Measurements from ENCODE around the gene LCN15.
"Not testable (repeated sequence)": the region's sequence is repeated elsewhere in the genome, so short reads cannot be mapped to it uniquely, and the experiment has no call there.

LCN15 gene

DNA sequence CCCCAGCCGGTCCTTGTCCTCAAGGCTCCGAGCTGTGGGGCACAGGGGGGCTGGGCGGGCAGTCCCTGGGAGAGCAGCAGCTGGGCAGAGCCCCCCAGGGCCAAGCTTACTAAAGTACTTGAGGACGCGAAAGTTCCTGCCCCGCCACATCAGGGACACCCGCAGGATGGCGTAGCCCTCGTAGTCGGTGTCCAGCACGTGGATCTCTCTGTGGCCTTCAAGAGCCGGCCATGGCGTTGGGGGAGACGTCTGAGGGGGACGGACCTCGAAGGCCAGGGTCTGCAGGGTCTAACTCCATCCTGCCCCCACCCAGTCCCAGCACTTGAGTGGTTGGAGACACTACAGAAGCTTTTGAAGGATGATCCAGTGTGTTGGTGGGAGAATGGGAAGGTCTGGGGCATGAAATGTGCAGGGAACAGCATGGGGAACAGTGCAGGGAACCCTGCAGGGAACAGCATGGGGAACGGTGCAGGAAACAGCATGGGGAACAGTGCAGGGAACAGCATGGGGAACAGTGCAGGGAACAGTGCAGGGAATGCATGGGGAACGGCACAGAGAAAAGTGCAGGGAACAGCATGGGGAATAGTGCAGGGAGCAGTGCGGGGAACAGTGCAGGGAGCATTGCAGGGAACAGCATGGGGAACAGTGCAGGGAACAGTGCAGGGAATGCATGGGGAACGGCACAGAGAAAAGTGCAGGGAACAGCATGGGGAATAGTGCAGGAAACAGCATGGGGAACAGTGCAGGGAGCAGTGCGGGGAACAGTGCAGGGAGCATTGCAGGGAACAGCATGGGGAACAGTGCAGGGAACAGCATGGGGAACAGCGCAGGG, 8.8 kb downstream of the LCN15 start:
- not testable (repeated sequence) for DNase-seq (ENCODE audit: low spot score)

DNA sequence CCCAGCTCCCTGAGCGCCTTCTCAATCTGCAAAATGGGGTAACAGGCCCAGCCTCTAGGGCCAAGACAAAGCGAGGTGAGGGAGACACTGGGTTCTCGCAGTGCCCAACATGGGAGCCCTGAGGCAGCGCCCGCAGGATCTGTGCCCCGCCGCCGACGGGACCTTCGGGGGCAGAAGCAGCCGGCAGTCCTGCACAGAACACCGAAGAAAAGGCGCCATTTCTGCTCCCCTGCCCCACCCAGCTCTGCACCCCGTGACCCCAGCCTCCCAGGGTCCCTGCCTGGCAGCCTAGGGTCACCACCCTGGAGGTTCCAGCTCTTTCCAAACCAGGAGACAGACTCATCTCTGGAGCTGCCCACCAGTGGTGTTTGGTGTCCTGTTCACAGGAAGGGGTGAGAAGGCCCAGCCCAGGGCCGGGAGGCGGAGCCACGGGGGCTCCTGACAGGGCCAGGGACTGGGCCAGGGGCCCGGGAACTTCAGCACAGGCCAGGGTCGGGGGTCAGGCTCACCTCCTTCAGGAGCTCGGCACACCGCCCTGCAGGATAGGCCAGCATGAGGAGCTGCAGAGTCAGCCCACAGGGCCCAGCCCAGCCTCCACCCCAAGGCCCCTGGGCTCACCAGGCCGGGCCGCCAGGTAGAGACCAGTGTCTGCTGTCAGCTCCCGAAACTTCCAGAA, 9.6 kb downstream of the LCN15 start:
- DNase-seq (ENCODE audit: low spot score) = no peak

DNA sequence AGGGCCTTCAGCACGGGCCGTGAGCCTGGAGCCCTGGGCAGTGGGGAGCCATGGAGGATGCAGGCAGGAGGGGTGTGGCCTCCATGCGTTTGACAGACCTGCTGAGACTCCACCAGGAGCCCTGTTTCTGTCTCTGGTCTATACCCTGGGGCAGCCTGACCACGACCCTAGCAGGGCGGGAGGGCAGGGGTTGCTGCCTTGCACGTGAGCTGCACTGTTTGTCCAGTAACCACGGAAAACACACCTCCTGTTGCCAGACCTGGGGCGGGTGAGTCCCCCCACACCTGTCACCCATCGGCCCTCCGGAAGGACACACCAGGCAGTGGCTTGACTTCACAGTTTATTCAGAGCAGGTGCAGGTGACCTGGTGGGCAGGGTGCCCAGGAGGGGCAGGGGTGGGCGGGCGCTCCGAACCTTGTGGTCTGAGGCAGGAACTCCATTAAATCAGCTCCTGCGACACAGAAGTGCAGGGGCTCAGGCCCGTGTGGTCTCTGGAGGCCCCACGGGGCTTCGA, 10.2 kb downstream of the LCN15 start:
- DNase-seq (ENCODE audit: low spot score) = no peak

DNA sequence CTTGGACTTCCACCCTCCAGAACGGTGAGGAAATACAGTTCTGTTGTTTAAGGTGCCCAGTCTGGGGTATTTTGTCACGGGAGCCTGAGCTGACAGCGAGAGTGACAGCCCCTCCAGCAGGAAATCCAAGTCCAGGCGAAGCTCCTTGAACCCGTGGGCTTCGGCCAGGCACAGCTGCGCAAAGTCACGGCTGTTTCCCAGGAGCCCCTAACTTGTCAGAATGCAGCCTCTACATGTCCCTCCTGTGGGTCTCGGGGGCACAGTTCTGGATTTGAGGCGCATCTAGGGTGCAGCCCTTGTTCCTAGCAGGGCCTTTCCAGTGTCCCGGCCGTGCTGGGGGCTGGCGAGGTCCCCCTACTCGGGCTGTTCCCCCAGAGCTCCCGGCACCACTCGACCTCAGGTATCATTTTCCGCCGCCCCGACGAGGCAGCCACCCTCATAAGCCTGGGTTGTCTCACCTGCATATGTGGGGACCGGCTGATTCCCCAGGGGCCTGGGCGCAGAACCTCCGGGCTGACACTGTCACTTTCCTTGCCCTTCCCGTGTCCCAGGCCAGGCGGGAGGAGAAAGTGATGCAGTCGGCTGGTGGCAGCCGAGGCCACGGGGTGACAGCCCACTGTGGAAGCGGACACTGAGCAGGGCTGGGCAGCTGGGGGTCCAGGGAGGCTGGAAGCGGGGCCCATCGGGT, 10.8 kb downstream of the LCN15 start:
- DNase-seq (ENCODE audit: low spot score) = no peak

DNA sequence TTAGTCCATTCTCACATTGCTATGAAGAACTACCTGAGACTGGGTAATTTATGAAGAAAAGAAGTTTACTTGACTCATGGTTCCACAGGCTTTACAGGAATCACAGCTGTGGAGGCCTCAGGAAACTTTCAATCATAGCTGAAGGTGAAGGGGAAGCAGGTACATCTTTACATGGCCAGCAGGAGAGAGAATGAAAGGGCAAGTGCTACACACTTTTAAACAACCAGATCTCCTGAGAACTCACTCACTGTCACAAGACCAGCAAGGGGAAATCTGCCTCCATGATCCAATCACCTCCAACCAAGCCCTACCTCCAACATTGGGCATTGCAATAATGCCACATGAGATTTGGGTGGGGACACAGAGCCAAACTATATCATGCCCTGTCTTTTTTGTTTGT, 12.5 kb downstream of the LCN15 start:
- DNase-seq (ENCODE audit: low spot score) = no peak

DNA sequence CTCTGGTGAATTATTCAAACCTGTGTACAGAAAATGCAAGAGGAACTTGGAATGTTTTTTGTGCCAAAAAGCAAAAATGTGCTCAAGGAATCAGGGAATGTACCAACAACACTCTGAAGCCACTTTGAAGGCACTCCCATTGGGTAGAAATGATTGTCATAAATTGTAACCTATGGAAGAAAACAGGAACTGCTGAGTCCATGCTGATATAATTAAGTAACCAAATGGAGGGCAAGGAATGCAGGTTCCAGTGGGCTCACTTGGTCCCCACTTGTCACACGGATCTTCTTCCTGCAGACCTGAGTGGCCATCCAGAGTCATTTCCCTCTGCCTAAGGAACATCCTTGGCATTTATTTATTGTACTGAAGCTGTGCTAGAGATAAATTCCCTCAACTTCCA, 13.1 kb downstream of the LCN15 start:
- DNase-seq (ENCODE audit: low spot score) = no peak

DNA sequence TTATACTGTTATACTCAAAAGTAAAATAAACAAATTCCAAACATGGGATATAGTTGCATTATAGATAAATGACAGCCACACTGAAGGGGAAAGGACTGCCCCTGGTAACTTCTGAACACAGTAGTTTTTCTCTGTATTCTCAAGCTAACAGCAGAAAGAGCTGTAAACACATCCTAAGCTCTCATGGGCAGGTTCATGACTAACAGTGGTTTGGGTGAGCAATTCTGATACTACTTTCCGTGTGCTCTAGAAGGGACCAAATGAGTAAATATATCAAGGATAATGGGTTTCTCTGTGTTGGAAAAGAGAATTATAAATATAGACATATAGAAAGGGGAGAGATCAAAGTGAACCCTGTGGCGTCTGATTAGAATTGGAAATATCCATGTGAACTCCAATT, 13.8 kb downstream of the LCN15 start:
- no peak for DNase-seq (ENCODE audit: low spot score)

DNA sequence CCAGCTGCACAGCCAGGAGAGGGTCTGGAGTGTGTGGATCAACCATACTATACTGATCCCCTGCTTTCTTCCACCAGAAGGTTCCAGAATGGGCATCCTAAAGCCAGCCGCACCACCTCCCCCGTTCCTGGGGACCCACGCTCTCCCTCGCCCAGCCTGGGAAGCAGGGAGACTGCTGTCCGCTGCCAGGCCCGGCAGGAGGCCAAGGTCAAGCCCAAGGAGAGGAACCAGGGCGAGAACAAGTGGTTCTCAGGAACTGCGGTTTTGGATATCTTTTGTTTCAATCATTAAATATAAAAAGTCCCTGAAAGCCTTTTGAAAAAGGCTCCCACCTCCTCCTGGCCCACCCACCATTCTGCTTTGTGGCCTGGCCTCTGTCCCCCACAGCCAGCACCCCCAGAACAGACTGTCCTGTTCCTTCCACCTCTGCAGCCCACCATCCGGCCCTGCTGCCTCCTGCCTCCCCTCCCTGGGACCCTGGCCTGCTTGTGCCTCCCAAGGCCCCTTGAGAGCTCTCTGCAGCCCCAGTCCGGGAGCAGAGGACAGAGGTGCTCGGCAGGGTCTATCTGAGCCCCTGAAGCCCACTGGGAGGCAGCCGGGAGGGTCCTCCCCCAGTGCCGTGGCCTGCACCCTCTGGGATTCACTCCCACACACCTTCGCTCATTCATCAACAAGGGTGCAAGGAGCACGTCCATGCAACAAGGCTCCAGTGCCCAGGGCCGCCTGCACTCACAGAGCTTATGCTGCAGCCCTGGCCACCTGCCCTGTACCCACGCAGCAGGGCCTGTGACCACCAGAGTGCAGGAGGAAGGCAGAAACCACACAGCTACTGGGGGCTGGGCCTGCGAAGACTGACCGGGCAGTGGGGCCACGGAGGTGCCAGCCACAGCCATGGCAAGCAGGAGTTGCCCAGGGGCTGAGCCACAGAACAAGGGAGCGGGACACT, 15.4 kb downstream of the LCN15 start:
- no peak for DNase-seq (ENCODE audit: low spot score)

DNA sequence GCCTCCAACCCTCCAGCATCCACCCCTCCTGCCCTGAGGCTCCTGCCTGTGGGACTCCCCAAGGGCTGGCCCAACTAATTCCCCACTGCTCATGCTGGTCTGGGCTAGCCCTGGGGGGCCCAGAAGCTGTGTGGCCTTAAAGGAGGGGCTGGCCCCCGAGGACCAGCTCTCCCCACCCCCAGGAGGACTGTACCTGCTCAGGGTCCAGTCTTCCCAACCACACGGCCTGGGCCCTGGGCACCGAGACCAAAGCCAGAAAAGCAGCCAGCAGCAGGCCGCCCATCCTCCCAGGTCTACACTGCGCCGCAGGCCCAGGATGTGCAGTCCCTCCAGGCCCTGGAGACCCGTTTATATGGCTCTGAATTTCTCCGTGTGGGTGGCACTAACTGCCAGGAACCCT, 16.1 kb downstream of the LCN15 start, which contains the start of gene LCN6:
Gene LCN6, minus strand, starts transcription at position 325 of the 400 bp plus-strand sequence. Its CDS starts 42 bp downstream, at position 283.
- no peak for DNase-seq (ENCODE audit: low spot score)

DNA sequence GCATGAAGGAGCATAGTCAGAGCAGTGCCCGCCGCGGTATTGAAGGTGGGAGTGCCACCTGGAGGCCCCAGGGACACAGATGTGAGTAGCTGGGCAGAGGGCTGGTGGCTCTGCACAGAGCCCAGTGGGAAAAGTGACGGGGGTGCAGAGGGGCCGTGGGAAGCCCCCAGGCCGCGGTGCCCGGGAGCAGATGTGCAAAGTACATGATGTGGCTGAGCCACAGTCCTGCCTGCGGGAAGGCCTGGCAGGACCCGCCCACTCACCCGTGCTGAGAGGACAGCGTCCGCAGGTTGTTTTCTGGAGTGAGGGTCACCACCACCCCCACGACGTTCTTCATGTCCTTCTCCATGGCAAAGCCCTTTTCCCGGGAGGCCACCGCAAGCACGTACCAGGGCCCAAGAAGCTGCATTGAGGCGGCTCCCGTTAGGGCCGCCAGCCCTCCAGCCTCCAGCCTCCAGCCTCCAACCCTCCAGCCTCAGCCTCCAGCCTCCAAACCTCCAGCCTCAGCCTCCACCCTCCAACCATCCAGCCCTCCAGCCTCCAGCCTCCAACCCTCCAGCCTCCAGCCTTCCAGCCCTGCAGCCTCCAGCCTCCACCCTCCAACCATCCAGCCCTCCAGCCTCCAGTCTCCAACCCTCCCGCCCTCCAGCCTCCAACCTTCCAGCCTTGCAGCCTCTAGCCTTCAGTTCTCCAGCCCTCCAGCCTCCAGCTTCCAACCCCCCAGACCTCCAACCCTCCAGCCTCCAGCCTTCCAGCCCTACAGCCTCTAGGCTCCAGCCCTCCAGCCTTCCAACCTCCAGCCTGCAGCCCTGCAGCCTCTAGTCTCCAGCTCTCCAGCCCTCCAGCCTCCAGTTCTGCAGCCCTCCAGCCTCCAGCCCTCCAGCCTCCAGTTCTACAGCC, 16.9 kb downstream of the LCN15 start:
- no peak for DNase-seq (ENCODE audit: low spot score)

DNA sequence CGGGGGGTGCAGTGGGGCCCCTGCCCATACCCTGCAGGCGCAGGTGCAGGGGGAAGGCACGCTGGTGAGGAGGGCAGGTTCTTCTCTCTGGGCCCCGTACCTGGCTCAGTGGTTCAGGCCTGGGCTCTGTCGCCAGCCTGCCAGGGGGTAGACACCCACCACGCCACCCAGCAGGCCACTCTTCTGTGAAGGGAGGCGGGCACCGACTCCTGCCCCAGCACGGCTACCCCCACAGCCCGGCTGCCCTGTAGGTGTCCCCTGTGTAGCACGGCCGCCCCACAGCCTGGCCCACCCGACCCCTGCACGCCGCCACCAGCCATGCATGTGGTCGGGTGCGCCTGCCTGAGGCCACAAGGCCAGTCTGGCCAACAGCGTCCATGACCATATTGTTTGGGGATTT, 17.7 kb downstream of the LCN15 start:
- no peak for DNase-seq (ENCODE audit: low spot score)

DNA sequence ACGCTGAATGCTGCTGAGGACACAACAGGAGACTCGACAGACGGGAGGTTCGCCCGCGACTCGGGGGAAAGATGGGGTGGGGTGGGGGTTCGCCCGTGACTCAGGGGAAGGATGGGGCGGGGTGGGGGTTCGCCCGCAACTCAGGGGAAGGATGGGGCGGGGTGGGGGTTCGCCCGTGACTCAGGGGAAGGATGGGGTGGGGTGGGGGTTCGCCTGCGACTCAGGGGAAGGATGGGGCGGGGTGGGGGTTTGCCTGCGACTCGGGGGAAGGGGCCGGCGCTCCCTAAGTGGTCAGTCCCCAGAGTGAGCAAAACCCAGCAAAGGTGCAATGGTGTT, 18.2 kb downstream of the LCN15 start:
- no peak for DNase-seq (ENCODE audit: low spot score)

DNA sequence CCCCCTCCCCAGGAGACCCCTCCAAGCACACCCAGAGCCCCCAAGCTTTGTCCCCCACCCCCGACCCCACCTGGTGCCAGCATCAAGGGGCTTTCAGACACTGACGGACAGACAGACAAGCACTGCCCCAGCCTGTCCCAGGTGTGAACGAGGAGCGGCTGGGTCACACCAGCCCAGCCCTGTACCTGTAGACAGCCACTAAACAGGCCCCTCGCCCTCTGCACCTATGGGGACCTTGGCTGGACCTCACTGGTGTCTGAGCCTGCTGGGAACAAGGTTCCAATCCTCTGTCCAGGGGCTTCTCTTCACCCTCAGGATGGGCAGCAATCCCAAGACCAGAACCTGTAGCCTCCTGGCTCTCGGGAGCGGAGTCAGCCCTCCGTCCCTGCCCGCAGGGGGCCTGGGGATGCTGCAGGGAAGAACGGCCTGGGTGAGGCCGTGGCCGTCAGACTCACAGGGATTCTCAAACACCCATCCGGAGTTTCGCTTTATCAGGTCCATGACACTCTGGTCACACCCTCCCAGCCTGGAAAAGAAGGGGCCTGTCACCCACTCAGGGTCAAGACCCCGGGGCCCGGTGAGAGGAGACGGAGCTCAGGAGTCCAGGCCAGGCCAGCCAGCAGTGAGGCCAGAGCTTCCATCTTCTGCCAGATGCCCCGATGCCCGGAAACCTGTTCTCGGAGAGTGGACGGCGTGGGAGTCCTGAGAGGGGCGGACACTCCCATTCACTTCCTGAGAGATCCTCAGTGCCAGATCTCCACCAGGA, 18.7 kb downstream of the LCN15 start:
- no peak for DNase-seq (ENCODE audit: low spot score)

DNA sequence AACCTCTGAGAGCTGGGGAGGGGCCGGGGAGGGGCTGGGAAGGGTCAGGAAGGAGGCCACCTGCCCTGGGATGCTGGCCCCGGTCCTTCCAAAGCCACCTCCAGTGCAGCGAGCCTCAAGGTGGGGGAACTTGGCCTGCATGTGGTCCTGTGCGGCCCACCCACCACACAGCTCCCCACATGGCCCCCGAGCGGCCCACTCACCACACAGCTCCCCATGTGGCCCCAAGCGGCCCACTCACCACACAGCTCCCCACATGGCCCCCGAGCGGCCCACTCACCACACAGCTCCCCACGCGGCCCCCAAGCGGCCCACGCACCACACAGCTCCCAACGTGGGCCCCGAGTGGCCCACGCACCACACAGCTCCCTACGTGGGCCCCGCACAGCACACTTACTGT, 19.5 kb downstream of the LCN15 start:
- no peak for DNase-seq (ENCODE audit: low spot score)

DNA sequence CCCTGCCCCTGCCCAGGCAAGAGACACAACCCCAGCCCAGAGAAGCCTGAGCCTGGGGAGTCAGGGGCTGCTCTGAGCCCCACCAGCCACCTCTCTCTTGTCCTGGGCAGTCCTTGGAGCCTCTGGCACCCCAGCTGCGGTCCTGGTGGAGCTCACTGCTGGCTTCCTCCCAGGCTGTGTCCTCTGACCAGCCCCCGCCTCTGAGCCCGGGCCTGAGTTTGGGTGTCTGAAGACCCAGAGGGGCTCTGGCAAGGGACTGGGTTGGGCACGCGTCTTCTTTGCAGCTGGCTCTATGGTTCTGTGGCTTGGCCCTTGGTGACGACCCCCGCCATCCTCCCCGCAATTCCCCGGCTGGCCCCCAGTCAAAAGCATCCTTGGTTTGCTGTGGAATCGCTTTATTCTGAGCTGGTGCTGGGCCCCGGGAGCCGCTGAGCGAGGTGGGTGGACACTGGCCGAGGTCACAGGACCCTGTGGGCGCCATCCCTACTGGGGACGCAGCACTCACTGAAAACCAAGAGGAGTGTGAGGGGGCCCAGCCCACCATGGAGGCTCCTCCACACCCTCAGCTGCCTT, 20.6 kb downstream of the LCN15 start:
- DNase-seq (ENCODE audit: low spot score) = no peak

DNA sequence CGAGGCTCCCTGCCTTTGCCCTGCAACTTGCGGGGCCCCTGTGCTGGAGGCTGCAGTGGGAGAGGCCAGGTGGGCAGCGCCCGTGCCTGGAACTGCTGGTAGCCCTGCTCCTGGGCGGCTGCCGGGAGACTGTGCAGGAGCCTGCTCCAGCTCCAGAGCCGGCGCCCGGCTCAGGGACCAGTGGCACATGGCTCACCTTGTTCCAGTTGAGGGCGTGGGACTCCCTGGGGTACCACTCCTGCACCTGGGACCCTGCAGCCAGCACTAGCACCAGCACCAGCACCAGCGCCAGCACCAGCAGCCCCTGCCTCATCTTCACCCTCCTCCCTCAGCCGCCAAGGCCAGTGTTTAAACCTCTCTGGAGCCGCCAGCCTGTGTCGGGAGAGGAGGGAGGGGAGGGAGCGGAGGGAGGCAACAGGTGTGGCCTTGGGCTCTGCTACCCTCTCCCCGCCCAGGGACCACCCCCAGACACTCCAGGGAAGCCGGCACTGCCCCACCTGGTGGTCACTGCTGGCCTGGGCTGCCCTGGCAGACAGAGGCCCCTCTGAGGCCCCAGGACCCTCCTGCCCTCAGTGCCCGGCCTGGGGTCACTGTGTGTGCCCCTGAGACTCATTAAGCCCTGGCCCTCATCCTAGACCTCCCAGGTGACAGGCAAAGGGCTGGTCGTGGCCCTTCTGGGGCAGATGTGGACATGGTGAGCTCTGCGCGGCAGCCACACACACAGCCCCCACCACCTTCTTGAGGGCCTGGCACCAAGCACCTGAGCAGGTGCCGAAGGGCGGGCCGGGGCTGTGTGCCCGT, 21.5 kb downstream of the LCN15 start, which contains the start of gene LCN10:
Gene LCN10, minus strand, starts transcription at position 350 of the 801 bp plus-strand sequence. Its CDS starts 37 bp downstream, at position 313.
- DNase-seq (ENCODE audit: low spot score) = no peak

DNA sequence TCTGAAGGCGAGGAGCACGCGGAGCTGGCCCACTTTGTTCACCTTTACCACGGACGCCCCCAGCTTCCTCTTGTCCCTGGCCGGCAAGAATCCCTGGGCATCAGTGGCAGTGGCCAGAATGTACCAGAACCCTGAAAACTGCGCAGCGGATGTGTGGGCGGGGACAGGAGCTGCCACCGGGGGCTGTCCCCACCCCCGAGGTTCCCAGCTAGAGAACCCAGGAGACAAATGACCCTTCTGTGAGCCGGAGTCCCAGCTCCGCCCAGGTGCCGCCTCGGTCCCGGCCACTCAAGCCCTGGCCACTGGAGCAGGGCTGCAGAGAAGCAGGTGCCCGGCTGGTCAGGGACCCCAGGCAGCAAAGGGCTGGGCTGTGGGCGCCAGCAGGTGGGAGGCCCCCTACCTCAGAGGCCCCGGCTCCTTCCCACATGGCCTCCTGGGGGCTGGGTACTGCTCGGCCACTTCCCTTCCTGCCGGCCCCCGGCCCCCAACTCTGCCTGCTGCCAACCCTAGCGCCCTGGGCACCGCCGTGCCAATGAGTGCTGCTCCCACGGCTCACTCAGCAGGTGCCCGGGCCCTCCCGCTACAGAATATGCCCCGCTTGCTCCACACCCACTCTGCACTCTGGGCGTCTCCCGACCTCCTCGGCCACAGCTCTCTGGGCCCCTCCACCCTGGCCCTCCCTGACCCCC, 22.3 kb downstream of the LCN15 start:
- DNase-seq (ENCODE audit: low spot score) = no peak

Measured in AG20443 (cell line).